ENCODE results near the gene PEDS1. TPM values are rescaled to one million over a fixed set of nuclear protein-coding genes. Genes with fewer than 3 reads are reported as not detected.
A peak's percentile ranks its signal among the peaks of the same experiment; 100 is the strongest.

The PEDS1 gene
- total and polyA plus RNA-seq, 2 of the 4 experiments (the other 2 are of a cell fraction): 24.0 to 59.9 TPM

GRCh38 chr20:50192364-50193198 lies 39.1 kb upstream of the PEDS1 start:
- Histone ChIP-seq H3K4me1 (ENCODE audit: control insufficient read depth, insufficient read depth, low read length) (peaks cover 13% of the 10 kb centered on the region), H4K5ac (ENCODE audit: low read depth, low read length) (peak overlapping the region; percentile 38), H2AK9ac (replicated peaks; ENCODE audit: low read depth, low read length, poor library complexity) (peak overlapping the region; percentile 59), H3K9me1 (ENCODE audit: insufficient read depth, low read length) (peaks cover 10% of the 10 kb centered on the region), H3K4ac (ENCODE audit: low read depth, low read length) (peak overlapping the region; percentile 87), H3K14ac (replicated peaks; ENCODE audit: low read depth, low read length) (peak overlapping the region; percentile 99), H3K79me1 (ENCODE audit: low read depth in 1 of 2, low read length in 2 of 2) (peaks cover 8 to 52% of the 10 kb centered on the region in 2 experiments), H2AK5ac (ENCODE audit: low read depth, low read length) (peak overlapping the region; percentile 94), H2BK5ac (ENCODE audit: low read depth, low read length, poor library complexity, severe bottlenecking) (peak overlapping the region; percentile 82), H4K91ac (ENCODE audit: insufficient read depth, low read depth, low read length) (peak overlapping the region; percentile 69), H4K20me1 (ENCODE audit: insufficient read depth, low read length) (peaks cover 54% of the 10 kb centered on the region), H3K9ac (ENCODE audit: low read depth, low read length) (peak overlapping the region; percentile 99), H2BK20ac (ENCODE audit: low read depth, low read length) (peak overlapping the region; percentile 11; the same call in 1 of the 2 replicates), H3K27ac (ENCODE audit: insufficient read depth, low read length) (peak overlapping the region; percentile 100), H3K56ac (ENCODE audit: extremely low read depth, insufficient read depth, low read length) (peak overlapping the region; percentile 93), H3K18ac (ENCODE audit: low read depth, low read length) (peak overlapping the region; percentile 85), H4K8ac (ENCODE audit: low read depth in 2 of 2, low read length in 2 of 2) (peak overlapping the region; percentile 70 to 84), H3K9me3 (ENCODE audit: control insufficient read depth, insufficient read depth, low read length) (no peaks in the 10 kb centered on the region), H3K4me2 (ENCODE audit: low read depth, low read length) (peak overlapping the region; percentile 81), H2AFZ (replicated peaks; ENCODE audit: low read length, poor library complexity) (peak overlapping the region; percentile 6), H3K36me3 (ENCODE audit: control insufficient read depth, insufficient read depth, low read length) (peaks cover 30% of the 10 kb centered on the region), H3K27me3 (ENCODE audit: control insufficient read depth, insufficient read depth, low read length) (no peaks in the 10 kb centered on the region), H3K23ac (ENCODE audit: low read depth, low read length) (peak overlapping the region; percentile 93), H3K4me3 (ENCODE audit: insufficient read depth, low read depth, low read length) (peak overlapping the region; percentile 95), H2BK120ac (ENCODE audit: low read depth, low read length) (peak overlapping the region; percentile 48), H2BK15ac (ENCODE audit: low read depth, low read length) (peak overlapping the region; percentile 76; the same call in 2 of the 3 replicates)
- no TSS peak for BruUV-seq (replicated peaks)
- WGBS, 2 experiments (ENCODE audit: extremely low coverage in 2 of 2, insufficient read length in 1 of 2): 0% methylated on average over 5 of the region's 25 CpGs; no CpG with 5 or more reads in 1 of the 2 experiments
- POLR2A ChIA-PET (ENCODE audit: unreplicated experiment): no interaction called here
- in situ Hi-C loops (cut with MboI; ENCODE audit: low sequenced_read_pairs) (loop anchor here (5.0 kb wide), 2 partner anchors 115 to 190 kb away; no protein-coding TSS in a partner anchor), dilution Hi-C loops (cut with HindIII; ENCODE audit: low sequenced_read_pairs, unreplicated experiment) (no loop called here), intact Hi-C loops (cut with micrococcal nuclease) (loop anchor here (2.0 to 5.0 kb wide), 3 partner anchors 32 to 100 kb away; no protein-coding TSS in a partner anchor)
- no peak for ATAC-seq (ENCODE audit: low read depth)
- CTCF ChIA-PET: no interaction called here
- peak; percentile 89 for DNase-seq
- TF ChIP-seq FOS (IDR thresholded peaks at IDR 0.05; ENCODE audit: low read depth, low read length) (peak; percentile 43; the same call in 1 of the 2 replicates), RFX5 (IDR thresholded peaks at IDR 0.05; ENCODE audit: low read depth, low read length) (no peak), CEBPB (IDR thresholded peaks at IDR 0.05; ENCODE audit: low read depth, low read length) (peak; percentile 98), SMC3 (IDR thresholded peaks at IDR 0.05; ENCODE audit: low read depth, low read length) (no peak), MAFK (IDR thresholded peaks at IDR 0.05; ENCODE audit: low read depth, low read length) (no peak), CHD1 (IDR thresholded peaks at IDR 0.05; ENCODE audit: low read depth, low read length) (peak; percentile 73), RCOR1 (IDR thresholded peaks at IDR 0.05; ENCODE audit: insufficient replicate concordance, low read length) (no peak), RAD21 (IDR thresholded peaks at IDR 0.05; ENCODE audit: low read length) (0 out of 2 replicates have a peak, but pooled peaks have one; percentile 1), MXI1 (IDR thresholded peaks at IDR 0.05; ENCODE audit: borderline replicate concordance, low read depth, low read length) (peak; percentile 96), POLR2A (IDR thresholded peaks at IDR 0.05; ENCODE audit: low read depth, low read length) (no peak; the same call in 1 of the 2 replicates), BHLHE40 (IDR thresholded peaks at IDR 0.05; ENCODE audit: low read depth, low read length) (peak; percentile 89), CTCF (conservative IDR thresholded peaks at IDR 0.05; ENCODE audit: low read depth, low read length) (no peak), MAZ (IDR thresholded peaks at IDR 0.05; ENCODE audit: borderline replicate concordance, low read depth, low read length) (peak; percentile 16; the same call in 1 of the 2 replicates), ELK1 (IDR thresholded peaks at IDR 0.05; ENCODE audit: borderline replicate concordance, low read depth, low read length) (no peak)

Measured in IMR-90 (cell line).